MM.1S (cell line): Measurements from ENCODE around the gene RBL2.

Experiments
- DNase-seq: peaks from one replicate; pipeline ENCODE4 v3.0.0-alpha.2; 2015
- H2AFZ ChIP-seq: fragments of 300-600 bp; sonication (generic); 2 replicates; pipeline ENCODE4 v1.6.0; 2016; ENCODE audit warnings: antibody characterized with exemption, low read length
- H3F3A ChIP-seq: fragments of 300-600 bp; sonication (generic); 2 replicates; pipeline ENCODE4 v1.6.1; 2016; ENCODE audit warnings: mild to moderate bottlenecking, antibody characterized with exemption, low read length, moderate library complexity, mixed read lengths; ENCODE audit not compliant: insufficient read depth
- H3K27ac ChIP-seq: fragments of 300-600 bp; sonication (generic); 2 replicates; pipeline ENCODE4 v1.5.1; 2016; ENCODE audit warnings: mild to moderate bottlenecking, low read length
- H3K27me3 ChIP-seq: fragments of 300-600 bp; sonication (generic); replicated peaks from 2 replicates; pipeline ENCODE4 v1.6.0; 2016; ENCODE audit warnings: low read length; ENCODE audit not compliant: insufficient read depth
- H3K36me3 ChIP-seq: fragments of 300-600 bp; sonication (generic); replicated peaks from 2 replicates; pipeline ENCODE4 v1.6.1; 2016; ENCODE audit warnings: mild to moderate bottlenecking, low read length, mixed read lengths; ENCODE audit not compliant: insufficient read depth
- H3K4me1 ChIP-seq: fragments of 300-600 bp; sonication (generic); 2 replicates; pipeline ENCODE4 v1.6.1; 2016; ENCODE audit warnings: low read length, mixed read lengths
- H3K4me2 ChIP-seq: fragments of 300-600 bp; sonication (generic); 2 replicates; pipeline ENCODE4 v1.6.0; 2016; ENCODE audit warnings: low read depth, low read length
- H3K4me3 ChIP-seq: fragments of 300-600 bp; sonication (generic); 2 replicates; pipeline ENCODE4 v1.5.1; 2016; ENCODE audit warnings: low read length, mixed read lengths
- H3K79me2 ChIP-seq: fragments of 300-600 bp; sonication (generic); 2 replicates; pipeline ENCODE4 v1.6.1; 2016; ENCODE audit warnings: mixed run types, low read length, mixed read lengths
- H3K9ac ChIP-seq: fragments of 300-600 bp; sonication (generic); 2 replicates; pipeline ENCODE4 v1.6.1; 2016; ENCODE audit warnings: low read length, mixed read lengths
- H3K9me2 ChIP-seq: fragments of 300-600 bp; sonication (generic); replicated peaks from 2 replicates; pipeline ENCODE4 v1.6.1; 2016; ENCODE audit warnings: mild to moderate bottlenecking, low read length, mixed read lengths; ENCODE audit not compliant: insufficient read depth
- H3K9me3 ChIP-seq: fragments of 300-600 bp; sonication (generic); replicated peaks from 2 replicates; pipeline ENCODE4 v1.6.1; 2016; ENCODE audit warnings: mild to moderate bottlenecking, low read length, mixed read lengths; ENCODE audit not compliant: insufficient read depth
- H4K20me1 ChIP-seq: fragments of 300-600 bp; sonication (generic); 2 replicates; pipeline ENCODE4 v1.6.1; 2016; ENCODE audit warnings: mild to moderate bottlenecking, low read length, moderate library complexity, mixed read lengths; ENCODE audit not compliant: insufficient read depth
- EZH2 ChIP-seq: fragments of 300-600 bp; sonication (generic); optimal IDR thresholded peaks from 2 replicates; pipeline ENCODE3; 2017; ENCODE audit warnings: low read depth, mild to moderate bottlenecking, antibody characterized with exemption, low read length, mixed read lengths
- EZH2phosphoT487 ChIP-seq: fragments of 300-600 bp; sonication (generic); IDR thresholded peaks from 2 replicates; pipeline ENCODE4 v1.6.1; 2018; ENCODE audit warnings: antibody characterized with exemption, low read length
- TF ChIP-seq, protein P1 (sequence below): fragments of 300-600 bp; sonication (generic); IDR thresholded peaks from 2 replicates; pipeline ENCODE4 v1.5.1; 2016; ENCODE audit warnings: antibody characterized with exemption, low read length, mixed read lengths

The RBL2 gene

DNA sequence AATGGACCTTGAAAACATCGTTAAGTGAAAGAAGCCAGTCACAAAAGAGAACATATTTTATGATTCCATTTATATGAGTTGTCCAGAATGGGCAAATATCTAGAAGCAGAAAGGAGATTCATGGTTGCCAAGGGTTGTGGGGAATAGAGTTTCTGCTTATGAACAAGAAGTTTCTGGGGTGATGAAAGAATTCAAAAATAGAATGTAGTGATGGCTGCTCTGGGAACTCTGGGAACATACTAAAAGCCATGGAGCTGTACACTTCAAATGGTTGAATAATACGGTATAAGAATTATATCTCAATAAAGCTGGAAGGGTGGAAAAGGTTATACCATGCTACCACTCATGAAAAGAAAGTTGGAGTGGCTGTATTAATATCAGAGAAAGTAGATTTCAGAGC lies 50.3 kb downstream of the RBL2 start:
- no peaks in the 10 kb centered on the region; the same call in none of the 2 replicates for H3K36me3 ChIP-seq

DNA sequence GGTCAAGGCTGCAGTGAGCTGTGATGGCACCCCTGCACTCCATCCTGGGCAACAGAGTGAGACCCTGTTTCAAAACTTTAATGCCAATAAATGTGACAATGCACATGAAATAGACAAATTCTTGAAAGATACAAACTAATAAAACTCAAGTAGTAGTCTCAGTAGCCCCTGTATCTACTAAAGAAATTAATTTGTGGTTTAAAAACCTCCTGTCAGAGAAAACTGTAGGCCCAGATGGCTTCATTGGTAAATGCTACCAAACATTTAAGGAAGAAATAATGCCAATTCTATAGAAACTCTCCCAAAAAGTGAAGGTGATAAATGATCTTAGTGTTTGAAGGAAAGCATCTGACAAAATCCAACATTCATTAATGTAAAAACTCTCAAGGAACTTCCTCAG lies 52.0 kb downstream of the RBL2 start:
- no peaks in the 10 kb centered on the region for H3K27me3 ChIP-seq
- no peaks in the 10 kb centered on the region for H3K4me1 ChIP-seq
- no peaks in the 10 kb centered on the region for H3F3A ChIP-seq
- no peaks in the 10 kb centered on the region for H3K9me2 ChIP-seq
- H4K20me1 ChIP-seq = no peaks in the 10 kb centered on the region
- no peak overlapping the region for H2AFZ ChIP-seq
- TF ChIP-seq, protein P1, sequence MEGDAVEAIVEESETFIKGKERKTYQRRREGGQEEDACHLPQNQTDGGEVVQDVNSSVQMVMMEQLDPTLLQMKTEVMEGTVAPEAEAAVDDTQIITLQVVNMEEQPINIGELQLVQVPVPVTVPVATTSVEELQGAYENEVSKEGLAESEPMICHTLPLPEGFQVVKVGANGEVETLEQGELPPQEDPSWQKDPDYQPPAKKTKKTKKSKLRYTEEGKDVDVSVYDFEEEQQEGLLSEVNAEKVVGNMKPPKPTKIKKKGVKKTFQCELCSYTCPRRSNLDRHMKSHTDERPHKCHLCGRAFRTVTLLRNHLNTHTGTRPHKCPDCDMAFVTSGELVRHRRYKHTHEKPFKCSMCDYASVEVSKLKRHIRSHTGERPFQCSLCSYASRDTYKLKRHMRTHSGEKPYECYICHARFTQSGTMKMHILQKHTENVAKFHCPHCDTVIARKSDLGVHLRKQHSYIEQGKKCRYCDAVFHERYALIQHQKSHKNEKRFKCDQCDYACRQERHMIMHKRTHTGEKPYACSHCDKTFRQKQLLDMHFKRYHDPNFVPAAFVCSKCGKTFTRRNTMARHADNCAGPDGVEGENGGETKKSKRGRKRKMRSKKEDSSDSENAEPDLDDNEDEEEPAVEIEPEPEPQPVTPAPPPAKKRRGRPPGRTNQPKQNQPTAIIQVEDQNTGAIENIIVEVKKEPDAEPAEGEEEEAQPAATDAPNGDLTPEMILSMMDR = no peak
- TF ChIP-seq EZH2phosphoT487 = no peak
- TF ChIP-seq EZH2 = no peak
- H3K36me3 ChIP-seq = peaks cover 9% of the 10 kb centered on the region
- H3K9me3 ChIP-seq = no peaks in the 10 kb centered on the region
- H3K4me3 ChIP-seq = no peak overlapping the region
- H3K79me2 ChIP-seq = no peaks in the 10 kb centered on the region
- no peak overlapping the region for H3K9ac ChIP-seq
- DNase-seq = no peak
- H3K4me2 ChIP-seq = no peak overlapping the region
- no peak overlapping the region for H3K27ac ChIP-seq

More for the DNA sequence above, 50.3 kb downstream of the RBL2 start:
- no peaks in the 10 kb centered on the region for H3K9me3 ChIP-seq
- H4K20me1 ChIP-seq = no peaks in the 10 kb centered on the region
- H3K4me3 ChIP-seq = no peak overlapping the region
- H3K79me2 ChIP-seq = no peaks in the 10 kb centered on the region
- no peak overlapping the region for H3K9ac ChIP-seq
- no peak for DNase-seq
- TF ChIP-seq, protein P1 = no peak
- TF ChIP-seq EZH2 (no peak), EZH2phosphoT487 (no peak)
- H3K27ac ChIP-seq = no peak overlapping the region
- no peaks in the 10 kb centered on the region for H3K27me3 ChIP-seq
- H3K9me2 ChIP-seq = no peaks in the 10 kb centered on the region
- H3K4me2 ChIP-seq = no peak overlapping the region
- H3K4me1 ChIP-seq = no peaks in the 10 kb centered on the region
- H3F3A ChIP-seq = no peaks in the 10 kb centered on the region
- H2AFZ ChIP-seq = no peak overlapping the region

DNA sequence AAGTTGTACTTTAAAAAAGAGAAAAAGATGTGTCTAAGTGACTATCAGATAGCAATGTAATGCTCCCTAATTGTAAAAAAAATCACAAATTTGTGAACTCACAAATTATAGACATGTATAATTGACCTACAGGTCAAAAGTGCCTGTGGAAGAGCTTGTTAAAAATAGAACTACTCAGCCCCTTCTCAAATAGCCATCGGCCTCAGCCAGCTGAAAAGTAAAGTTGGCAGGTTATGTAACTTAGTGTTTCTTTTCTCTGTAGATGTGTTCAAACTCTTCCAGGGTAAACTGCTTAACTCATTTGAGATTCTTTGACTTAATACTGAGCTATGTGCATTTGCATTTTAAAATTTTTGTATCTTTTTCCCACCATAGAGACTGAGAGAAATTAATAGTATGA lies 55.5 kb downstream of the RBL2 start:
- no peak overlapping the region for H3K27ac ChIP-seq
- H3K36me3 ChIP-seq = peaks cover 14% of the 10 kb centered on the region
- DNase-seq = no peak
- H3K4me3 ChIP-seq = no peak overlapping the region
- no peak overlapping the region for H3K9ac ChIP-seq
- H3F3A ChIP-seq = no peaks in the 10 kb centered on the region
- no peaks in the 10 kb centered on the region for H3K9me3 ChIP-seq
- TF ChIP-seq EZH2 = no peak
- TF ChIP-seq, protein P1 = no peak
- no peak for TF ChIP-seq EZH2phosphoT487
- H3K4me1 ChIP-seq = no peaks in the 10 kb centered on the region
- H3K79me2 ChIP-seq = no peaks in the 10 kb centered on the region
- H3K27me3 ChIP-seq = no peaks in the 10 kb centered on the region
- no peak overlapping the region for H2AFZ ChIP-seq
- H3K9me2 ChIP-seq = no peaks in the 10 kb centered on the region
- no peaks in the 10 kb centered on the region for H4K20me1 ChIP-seq
- no peak overlapping the region for H3K4me2 ChIP-seq
